ENCODE results near the gene HOXD10.

The HOXD10 gene

GRCh38 chr2:176074919-176075425 is 41.6 kb upstream of the HOXD10 start:
- H3K27me3 ChIP-seq (ENCODE audit: insufficient read depth, poor library complexity, severe bottlenecking) = peaks cover 79% of the 10 kb centered on the region
- no peak for DNase-seq (ENCODE audit: low read depth in 1 of 2, low spot score in 1 of 2)

DNA sequence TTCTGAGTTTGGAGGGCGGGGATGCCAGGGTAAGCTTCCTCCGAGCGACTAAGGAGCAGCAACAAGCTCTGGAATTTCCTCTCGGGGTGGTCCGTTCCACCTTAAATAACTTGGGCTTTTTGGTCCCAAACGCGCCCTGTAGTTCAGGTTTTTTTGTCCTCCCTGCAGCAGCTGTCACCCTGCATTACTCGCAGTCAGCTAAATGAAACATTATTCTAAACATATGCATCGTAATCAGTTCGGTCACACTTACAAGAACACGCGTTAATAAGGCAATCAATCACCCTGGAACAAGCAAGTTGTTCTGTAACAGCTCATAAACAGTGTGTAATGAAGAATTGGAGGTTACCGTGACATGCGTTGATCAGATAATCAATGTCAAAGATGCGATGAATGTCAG is 41.1 kb upstream of the HOXD10 start:
- H3K4me3 ChIP-seq (replicated peaks; ENCODE audit: insufficient read depth, low read length) = no peak overlapping the region
- H3K27me3 ChIP-seq (ENCODE audit: insufficient read depth, poor library complexity, severe bottlenecking) = peaks cover 77% of the 10 kb centered on the region
- no peak overlapping the region for H3K27ac ChIP-seq (replicated peaks)
- TF ChIP-seq GABPA (IDR thresholded peaks at IDR 0.05; ENCODE audit: low read depth) = no peak
- no peak for TF ChIP-seq POLR2AphosphoS5 (IDR thresholded peaks at IDR 0.05; ENCODE audit: low read depth)
- no peak for TF ChIP-seq CTCF (IDR thresholded peaks at IDR 0.05; ENCODE audit: insufficient read depth, low read length)
- no peak for TF ChIP-seq SPI1 (IDR thresholded peaks at IDR 0.05; ENCODE audit: borderline replicate concordance, low read depth)
- TF ChIP-seq REST (IDR thresholded peaks at IDR 0.05; ENCODE audit: insufficient replicate concordance, low read depth) = no peak
- DNase-seq (ENCODE audit: low read depth in 1 of 2, low spot score in 1 of 2) = no peak

More at GRCh38 chr2:176074919-176075425, 41.6 kb upstream of the HOXD10 start:
- Histone ChIP-seq H3K27ac (replicated peaks) (no peak overlapping the region), H3K4me3 (replicated peaks; ENCODE audit: insufficient read depth, low read length) (no peak overlapping the region)
- no peak for TF ChIP-seq POLR2AphosphoS5 (IDR thresholded peaks at IDR 0.05; ENCODE audit: low read depth)
- TF ChIP-seq REST (IDR thresholded peaks at IDR 0.05; ENCODE audit: insufficient replicate concordance, low read depth) = no peak
- no peak for TF ChIP-seq GABPA (IDR thresholded peaks at IDR 0.05; ENCODE audit: low read depth)
- no peak for TF ChIP-seq SPI1 (IDR thresholded peaks at IDR 0.05; ENCODE audit: borderline replicate concordance, low read depth)
- no peak for TF ChIP-seq CTCF (IDR thresholded peaks at IDR 0.05; ENCODE audit: insufficient read depth, low read length)

GRCh38 chr2:176076063-176076462 is 40.5 kb upstream of the HOXD10 start:
- H3K4me3 ChIP-seq (replicated peaks; ENCODE audit: insufficient read depth, low read length) = no peak overlapping the region
- DNase-seq (ENCODE audit: low read depth in 1 of 2, low spot score in 1 of 2) = no peak
- peaks cover 77% of the 10 kb centered on the region for H3K27me3 ChIP-seq (ENCODE audit: insufficient read depth, poor library complexity, severe bottlenecking)
- H3K27ac ChIP-seq (replicated peaks) = no peak overlapping the region
- TF ChIP-seq REST (IDR thresholded peaks at IDR 0.05; ENCODE audit: insufficient replicate concordance, low read depth) = no peak
- TF ChIP-seq GABPA (IDR thresholded peaks at IDR 0.05; ENCODE audit: low read depth) = no peak
- no peak for TF ChIP-seq POLR2AphosphoS5 (IDR thresholded peaks at IDR 0.05; ENCODE audit: low read depth)
- TF ChIP-seq CTCF (IDR thresholded peaks at IDR 0.05; ENCODE audit: insufficient read depth, low read length) = no peak
- no peak for TF ChIP-seq SPI1 (IDR thresholded peaks at IDR 0.05; ENCODE audit: borderline replicate concordance, low read depth)

Data from HL-60 (cell line).